HG02943 (cell line): ENCODE data around the gene EDRF1.
"Not testable (repeated sequence)": the region's sequence is repeated elsewhere in the genome, so short reads cannot be mapped to it uniquely, and the experiment has no call there.

ENCODE experiments used
- ATAC-seq: cut with Tn5 transposase; IDR thresholded peaks from one replicate; pipeline ENCODE4 v1.9.1; 2021; ENCODE audit warnings: mild to moderate bottlenecking, low read depth, moderate library complexity; ENCODE audit not compliant: unreplicated experiment

EDRF1 gene

DNA sequence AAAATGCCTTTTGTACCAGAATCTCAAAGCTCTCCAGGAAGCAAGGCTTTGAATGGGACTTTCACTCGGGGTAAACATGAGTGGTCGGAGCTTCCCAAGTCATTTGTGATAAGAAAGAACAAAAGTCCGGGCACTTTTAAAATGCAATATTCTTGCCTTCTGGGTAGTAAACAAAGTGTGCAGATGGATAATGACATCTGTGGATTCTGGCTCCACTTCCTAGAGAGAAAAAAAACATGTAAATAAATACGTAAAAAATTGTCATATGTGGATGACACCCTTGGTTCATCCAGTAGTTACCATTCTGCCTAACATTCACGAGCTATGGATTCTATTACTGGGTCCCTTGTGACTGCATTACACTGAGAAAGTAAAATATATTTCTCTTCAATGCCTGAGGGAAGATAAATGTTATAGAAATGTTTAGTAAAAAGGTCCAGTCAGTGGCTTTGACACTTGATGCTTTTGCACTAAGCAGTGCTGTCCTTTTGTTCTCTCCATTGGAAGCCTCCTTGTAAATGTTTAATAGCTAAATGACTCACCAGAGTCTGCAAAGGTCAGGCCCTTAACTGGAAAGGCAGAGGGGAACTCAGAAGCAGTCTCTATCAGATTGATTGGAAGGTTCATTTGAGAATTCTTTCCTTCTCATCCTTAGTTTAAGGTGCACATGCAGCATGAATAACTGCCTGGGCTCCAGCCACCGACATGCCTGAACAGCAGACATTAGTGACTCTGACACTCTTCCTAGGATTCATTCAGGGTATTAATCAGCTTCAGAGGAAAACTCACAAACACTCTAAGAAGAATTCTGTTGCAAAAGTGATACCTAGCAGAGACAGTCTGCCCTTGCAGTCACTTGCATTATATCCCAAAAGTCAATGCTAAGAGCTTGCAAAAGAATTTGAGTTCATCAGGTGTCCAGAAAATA is 11.7 kb upstream of the EDRF1 start:
- ATAC-seq = peak; percentile 64

DNA sequence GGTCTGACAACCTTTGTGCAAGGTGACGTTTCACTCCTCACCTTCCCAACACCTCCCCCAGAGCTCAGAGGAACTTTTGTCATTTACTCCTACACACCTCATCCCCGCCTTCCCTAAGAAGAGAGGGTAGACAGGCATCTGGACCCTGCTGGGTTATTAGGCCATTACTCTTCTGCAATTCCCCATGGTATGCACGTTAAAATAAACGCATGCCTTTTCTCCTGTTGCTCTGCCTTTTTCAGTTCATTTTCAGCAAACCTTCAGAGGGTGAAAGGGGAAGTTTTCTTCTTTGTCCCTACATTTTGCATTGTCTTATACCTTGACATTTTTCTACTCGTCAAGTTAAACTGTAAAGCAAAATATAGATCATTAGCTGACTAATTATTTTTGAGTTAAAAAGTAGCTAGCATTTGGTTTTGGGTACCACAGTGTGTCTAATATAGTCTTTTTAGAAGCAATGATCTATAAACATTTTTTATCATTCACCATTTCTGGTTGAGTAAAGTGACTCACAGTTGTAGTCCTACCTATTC is 10.5 kb upstream of the EDRF1 start:
- ATAC-seq = peak; percentile 56

DNA sequence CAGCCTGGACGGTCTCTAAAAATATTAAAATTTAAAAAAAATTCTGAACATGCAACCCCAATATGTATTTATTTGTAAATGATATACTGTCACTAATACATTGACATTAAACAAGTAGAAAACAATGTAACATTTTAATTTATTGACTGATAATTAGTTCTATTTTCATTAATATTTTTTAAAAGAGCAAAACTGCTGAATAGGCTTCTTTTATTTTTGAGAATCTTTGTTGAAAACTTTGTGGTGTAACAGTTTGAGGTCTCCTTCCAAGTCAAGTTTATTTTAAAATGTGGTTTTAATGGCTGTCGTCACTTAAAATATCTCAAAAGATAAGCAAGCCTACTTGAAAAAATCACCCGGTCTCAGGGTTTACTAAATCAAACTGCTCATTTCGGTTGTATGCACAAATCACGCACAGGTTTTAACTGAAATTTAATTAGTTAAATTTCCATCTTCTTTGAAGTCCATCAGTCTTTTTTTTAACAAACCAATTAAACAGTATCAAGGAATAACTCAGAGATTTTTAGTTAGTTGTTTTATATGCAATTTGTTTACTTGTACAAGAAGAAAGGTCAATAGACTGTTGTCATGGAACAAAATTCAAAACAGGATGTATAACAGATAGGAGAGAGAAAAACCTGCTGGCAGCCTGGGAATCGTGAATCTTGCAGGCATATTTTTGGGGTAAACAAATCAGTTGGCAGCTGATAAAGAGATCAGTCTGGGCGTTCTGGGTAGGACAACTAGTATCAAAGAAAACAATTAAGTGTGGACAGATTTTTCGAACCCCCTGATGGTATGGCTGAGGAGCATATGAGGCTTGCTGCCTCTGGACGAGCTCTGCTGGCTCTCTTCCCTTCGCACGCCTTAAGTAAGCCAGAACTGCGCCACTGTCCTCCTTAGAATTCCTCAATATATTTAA is 9.7 kb upstream of the EDRF1 start:
- no peak for ATAC-seq

DNA sequence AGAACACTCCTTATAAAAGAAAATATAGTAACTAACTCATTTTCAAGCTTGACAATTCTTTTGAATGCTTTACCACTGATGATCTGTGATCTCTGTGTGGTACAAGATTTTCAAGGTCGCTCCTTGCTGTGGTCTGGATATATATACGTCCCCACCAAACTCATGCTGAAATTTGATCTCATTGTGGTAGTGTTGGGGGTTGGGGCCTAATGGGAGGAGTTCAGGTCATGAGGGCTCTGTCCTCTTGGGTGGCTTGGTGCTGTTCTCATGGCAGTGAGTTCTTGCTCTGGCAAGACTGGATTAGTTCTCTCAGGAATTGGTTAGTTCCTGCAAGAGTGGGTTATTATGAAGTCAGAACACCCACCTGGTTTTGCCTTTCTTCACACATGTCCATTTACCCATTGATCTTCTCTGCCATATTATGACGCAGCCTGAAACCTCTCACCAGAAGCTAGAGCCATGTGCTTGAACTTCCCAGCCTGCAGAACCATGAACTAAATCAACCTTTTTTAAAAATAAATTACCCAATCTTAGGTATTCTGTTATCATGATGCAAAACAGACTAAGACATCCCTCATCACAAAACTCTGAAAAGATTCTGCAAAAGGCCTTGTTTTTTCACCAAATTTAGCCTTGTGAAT is 8.3 kb upstream of the EDRF1 start:
- no peak for ATAC-seq

DNA sequence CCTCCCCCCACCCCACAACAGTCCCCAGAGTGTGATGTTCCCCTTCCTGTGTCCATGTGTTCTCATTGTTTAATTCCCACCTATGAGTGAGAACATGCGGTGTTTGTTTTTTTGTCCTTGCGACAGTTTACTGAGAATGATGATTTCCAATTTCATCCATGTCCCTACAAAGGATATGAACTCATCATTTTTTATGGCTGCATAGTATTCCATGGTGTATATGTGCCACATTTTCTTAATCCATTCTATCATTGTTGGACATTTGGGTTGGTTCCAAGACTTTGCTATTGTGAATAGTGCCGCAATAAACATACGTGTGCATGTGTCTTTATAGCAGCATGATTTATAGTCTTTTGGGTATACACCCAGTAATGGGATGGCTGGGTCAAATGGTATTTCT is 4.8 kb upstream of the EDRF1 start:
- ATAC-seq = not testable (repeated sequence)

DNA sequence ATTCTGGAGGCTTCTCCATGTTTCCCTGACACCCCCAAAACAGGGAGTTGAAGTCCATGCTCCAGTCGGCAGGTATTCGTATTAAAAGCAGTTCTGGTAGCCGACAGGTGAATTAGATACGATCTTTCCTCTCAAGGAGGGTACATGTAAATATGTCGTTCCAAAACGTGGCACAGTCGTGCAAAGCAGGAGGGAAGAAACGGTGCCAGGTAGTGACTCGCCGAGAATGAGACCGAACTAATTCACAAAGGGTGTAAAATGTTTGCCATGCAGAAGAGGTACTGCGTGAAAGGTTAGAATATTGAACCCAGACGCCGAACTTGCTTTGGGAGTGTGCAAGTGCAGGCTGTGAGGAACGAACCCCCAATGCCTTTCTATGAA is 483 bp downstream of the EDRF1 start:
- no peak for ATAC-seq

DNA sequence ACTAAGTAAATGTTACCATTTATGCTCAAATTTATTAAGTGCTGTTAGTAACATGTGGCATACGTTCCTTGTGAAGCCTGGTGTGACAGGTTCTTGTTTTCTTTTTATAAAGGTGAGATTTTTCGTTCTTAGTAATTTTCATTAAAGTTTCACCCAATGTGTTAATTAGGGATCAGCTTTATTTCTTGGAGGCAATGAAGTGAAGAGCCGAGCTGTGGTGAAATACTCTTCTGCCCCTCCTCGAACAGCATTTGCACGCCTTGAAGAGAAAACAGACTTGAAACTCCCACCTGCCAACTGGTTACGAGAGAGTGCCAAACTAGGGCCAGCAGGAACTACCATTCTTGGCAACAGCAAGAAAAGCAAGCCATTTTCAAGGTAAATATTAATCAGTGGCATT is 1.5 kb downstream of the EDRF1 start:
- peak; percentile 35 for ATAC-seq

DNA sequence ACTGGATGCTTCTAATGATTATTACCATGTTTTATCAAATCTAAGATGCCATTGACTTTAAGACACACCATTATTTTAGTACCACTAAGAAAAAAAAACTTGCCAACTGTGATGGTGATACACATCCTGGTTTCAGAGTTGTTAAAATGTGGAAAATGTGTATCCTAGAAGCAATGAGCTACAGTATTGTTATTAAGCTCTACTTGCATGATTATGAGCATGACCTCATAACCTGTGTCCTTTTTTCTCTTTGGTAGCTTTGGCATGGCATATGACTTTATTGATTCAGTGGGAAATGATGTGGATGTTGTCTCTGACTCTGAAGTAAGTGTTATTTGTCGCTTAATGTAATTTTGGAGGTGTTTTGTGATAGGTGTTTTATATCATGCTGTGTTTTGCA is 3.3 kb downstream of the EDRF1 start:
- ATAC-seq = no peak

DNA sequence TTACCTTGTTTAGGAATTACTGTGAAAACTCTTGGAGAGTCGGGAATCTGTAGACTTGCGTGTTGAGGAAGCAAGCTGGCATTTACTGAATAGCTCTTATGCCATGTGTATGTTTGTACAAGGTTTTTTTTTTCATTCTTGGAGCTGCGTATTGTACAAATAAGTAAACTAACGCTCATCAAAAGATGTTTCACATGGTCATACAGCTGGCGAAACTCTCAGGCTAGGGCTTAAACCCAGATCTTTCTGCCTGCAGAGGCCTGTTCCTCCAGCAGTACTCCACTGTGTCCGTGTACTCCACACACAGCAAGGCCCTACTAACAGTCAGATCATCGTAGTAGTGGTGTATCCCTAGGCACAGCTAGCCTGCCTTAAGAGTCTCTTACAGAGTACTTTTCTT is 7.4 kb downstream of the EDRF1 start:
- ATAC-seq = no peak

DNA sequence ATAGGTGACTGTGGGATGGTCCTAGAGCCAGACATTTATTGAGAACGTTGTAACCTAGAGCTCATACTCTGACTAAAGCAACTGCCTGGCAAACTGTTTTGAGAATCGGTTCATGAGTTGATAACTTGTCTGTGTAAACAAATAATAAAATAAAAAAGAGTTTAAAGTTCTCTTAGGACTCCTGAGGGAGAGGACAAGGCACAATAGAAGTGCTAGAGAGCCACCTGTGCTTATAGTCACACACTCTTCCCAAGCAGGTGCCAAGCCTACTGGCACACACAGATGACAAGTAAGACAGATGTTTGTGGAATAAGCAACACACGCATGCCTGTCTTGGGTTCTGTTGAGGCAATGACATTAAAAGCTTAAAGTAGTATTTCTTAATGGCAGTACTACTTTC is 7.9 kb downstream of the EDRF1 start:
- ATAC-seq = no peak

DNA sequence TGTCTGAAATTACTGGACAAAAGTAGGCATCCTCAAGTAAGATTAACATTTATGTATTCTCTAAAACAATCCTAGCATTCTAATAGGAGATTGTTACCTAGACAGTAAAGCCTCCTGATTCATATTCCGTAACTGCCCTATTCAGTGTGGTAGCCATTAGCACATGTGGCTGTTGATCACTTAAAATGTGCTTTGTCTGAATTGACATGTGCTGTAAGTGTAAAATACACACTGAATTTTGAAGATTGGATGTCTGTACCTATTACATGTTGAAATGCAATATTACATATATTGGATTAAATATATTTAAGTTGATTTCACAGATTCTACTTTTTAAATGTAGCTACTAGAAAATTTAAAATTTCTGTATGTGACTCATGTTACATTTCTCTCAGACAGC is 14.6 kb downstream of the EDRF1 start:
- no peak for ATAC-seq

DNA sequence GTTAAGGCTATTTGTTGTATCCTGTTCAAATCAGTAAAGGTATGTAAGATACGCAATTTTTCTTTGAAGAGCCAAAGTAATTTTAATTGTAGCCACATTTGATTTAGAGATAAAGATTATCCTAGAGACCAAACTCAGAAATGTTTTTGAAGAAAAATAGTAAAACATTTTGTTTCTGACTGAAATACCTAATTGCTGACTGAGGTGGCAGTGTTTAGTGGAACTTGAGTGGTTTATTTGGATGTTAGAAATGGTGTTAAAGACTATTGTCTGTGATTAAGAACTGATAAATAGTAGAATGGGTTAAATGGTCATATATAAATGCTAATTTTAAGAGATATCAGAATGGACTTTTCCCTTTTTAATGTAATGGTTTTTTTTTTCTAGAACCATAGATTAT is 15.3 kb downstream of the EDRF1 start:
- no peak for ATAC-seq

DNA sequence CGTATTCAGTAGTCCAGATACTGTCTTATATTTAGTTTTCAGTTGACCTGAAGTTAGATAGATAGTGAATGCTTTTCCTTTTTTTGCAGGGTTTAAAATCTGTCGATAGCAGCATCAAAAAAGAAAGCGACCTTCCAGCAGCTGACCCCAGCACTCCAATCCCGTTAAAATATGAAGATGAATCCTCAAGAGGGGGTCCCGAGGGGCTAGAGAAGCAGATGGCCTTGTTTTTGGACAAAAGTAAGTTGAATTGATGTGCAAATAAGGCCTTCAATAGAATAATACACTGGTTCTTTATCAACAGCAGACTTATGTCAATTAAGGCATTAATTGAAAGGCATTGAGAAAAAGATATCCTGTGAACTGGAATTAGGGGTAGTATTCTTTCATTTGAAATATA is 18.7 kb downstream of the EDRF1 start:
- ATAC-seq = no peak

DNA sequence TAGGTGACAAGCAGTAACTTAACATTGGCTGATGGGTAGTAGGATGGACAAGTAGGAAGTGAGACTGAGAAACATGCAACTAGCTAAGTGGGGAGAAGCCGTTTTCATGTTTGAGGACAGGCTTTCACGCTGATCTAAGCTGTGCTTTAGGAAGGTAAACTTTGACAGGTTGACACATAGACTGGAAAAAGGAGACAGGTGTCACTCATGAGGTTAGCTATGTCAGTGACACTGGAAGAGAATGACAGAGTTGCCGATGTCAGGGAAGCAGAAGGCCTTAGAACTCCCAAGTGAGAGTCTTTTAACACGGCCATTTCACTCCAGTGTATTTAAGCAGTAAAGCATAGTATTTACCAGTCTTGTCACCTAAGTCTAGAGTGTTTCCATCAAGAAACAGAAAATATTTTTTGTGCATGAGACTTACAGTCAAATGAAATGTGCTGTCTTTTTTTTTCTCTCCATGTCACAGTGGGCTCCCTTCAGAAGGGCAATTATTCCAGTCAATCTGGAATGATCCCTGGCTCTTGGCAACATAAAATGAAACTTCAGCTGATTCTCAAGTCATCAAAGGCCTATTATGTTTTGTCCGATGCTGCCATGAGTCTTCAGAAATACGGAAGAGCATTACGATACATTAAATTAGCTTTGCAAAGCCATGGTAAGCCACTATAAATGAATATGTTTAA is 20.6 kb downstream of the EDRF1 start:
- ATAC-seq = no peak

DNA sequence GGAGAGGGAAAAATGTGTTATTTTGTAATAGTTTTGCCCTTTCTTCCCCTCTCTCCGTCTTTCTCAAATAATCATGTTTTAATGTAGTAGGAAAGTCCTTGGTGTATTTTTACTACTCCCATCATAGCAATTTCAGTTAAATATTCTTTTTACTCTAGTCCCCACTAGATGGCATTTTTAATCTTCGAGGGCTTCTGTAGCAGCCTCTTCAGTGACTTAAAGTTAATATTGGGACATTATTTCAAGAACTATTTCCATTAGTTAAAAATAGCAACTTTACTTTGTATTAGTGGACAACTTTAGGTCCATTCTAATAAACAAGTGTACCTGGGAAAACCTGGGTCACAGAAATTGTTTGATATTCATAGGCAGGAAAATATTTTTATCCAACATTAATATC is 23.0 kb downstream of the EDRF1 start:
- no peak for ATAC-seq

DNA sequence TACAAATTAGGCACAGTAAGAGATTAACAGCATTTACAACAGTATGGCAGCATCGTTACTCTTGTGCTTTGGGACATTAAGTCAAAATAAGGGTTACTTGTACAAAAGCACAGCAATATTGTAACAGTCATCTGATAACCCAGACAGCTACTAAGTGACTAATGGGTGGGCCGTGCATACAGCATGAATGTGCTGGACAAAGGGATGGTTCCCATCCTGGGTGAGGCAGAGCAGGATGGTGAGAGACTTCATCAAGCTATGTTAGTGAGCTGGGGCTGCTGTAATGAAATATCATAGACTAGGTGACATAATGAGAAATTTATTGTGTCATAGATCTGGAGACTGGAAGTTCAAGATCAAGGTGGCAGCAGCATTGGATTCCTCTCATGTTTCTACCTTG is 25.4 kb downstream of the EDRF1 start:
- no peak for ATAC-seq

DNA sequence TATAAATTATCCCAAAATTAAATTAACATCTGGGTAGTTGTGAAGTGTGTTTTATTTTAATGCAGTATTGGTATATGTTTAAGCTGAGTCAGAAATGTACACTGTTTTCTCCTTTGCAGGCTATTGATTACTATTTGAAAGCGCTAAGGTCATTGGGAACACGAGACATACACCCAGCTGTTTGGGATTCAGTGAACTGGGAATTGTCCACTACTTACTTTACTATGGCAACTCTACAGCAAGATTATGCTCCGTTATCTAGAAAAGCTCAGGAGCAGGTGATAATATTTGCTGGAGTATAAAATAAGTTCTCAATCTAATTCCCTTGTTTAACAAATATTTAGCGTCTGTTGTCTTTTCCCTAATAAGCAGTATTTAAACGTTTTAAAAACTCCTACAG is 27.9 kb downstream of the EDRF1 start:
- ATAC-seq = no peak

DNA sequence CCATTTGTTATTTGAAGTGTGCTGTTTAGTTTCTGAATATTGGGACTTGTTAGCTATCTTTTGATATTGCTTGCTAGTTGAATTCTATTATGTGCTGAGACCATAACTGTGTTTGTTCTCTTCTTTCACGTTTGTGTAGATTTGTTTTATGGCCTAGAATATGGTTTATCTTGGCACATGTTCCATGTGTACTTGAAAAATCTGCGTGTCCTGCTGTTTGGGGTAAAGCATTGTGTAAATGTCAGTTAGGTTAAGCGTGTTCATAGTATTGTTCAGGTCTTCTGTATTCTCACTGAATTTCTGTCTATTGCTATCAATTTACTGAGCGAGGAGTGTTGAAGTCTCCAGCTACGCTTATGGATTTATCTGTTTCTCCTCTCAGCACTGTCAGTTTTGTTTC is 36.7 kb downstream of the EDRF1 start:
- no peak for ATAC-seq

DNA sequence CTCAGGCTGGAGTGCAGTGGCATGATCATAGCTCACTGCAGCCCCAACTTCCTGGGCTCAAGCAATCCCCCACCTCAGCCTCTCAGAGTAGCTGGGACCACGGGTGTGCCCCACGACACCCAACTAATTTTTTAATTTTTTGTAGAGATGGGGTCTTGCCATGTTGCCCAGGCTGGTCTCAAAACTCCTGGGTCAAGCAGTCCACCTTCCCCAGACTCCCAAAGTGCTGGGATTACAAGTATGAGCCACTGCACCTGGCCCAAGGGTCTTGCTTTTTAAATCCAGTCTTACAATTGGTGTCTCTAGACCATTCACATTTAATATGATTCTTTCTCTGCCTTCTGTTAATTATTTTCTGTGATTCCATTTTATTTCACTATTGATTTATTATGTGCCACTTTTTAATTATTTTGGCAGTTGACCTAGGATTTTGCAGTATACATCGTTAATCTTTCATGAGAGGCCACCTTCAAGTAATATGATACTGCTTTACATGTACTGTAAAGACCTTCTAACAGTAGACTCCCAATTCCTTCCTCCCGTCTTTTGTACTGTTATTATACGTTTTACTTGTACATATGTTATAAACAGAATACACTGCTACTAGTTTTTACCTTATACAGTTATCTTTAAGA is 37.5 kb downstream of the EDRF1 start:
- ATAC-seq = no peak

DNA sequence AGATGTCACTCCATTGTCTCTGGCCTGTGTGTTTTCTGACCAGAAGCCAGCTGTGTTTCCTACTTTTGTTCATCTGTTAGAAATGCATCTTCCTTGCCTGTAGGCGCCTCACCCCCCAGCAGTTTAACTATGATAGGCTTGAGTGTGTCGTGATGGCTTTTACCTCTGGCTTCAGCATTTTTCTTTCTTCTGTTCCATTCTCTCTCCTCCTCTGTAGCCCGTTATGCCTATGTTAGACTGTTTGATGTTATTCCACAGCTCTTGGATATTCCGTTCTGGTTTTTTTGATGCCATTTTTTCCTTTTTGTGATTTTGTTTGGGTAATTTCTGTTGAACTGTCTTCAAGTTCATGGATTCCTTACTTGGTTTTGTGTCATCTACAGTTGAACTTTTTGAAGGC is 38.2 kb downstream of the EDRF1 start:
- ATAC-seq = no peak
